Measurements from ENCODE around the gene LINC01488.

Gene LINC01488

GRCh38 chr11:69497221-69497787 lies 15.8 kb downstream of the LINC01488 start:
- Histone ChIP-seq H3K4me1 (ENCODE audit: control insufficient read depth, insufficient read depth, low read length) (no peaks in the 10 kb centered on the region), H3K9me3 (ENCODE audit: control insufficient read depth, insufficient read depth, low read depth, low read length) (no peaks in the 10 kb centered on the region), H3K4me3 (ENCODE audit: low read depth, low read length) (no peak overlapping the region), H3K36me3 (ENCODE audit: control insufficient read depth in 2 of 2, insufficient read depth in 1 of 2, low read length in 2 of 2) (no peaks in the 10 kb centered on the region), H3K27ac (ENCODE audit: extremely low read depth, low read depth, low read length) (no peak overlapping the region)
- TF ChIP-seq ZNF664 (tag by site-specific recombination; IDR thresholded peaks at IDR 0.05) (no peak), ZFHX2 (tag by site-specific recombination; conservative IDR thresholded peaks at IDR 0.05) (peak; percentile 24; the same call in 1 of the 2 replicates)
- ChIA-PET CTCF (no interaction called here), POLR2A (interaction anchor here (0.7 kb wide), 1 partner anchor 449 kb away, joined by 3 read pairs; no protein-coding TSS in a partner anchor)

DNA sequence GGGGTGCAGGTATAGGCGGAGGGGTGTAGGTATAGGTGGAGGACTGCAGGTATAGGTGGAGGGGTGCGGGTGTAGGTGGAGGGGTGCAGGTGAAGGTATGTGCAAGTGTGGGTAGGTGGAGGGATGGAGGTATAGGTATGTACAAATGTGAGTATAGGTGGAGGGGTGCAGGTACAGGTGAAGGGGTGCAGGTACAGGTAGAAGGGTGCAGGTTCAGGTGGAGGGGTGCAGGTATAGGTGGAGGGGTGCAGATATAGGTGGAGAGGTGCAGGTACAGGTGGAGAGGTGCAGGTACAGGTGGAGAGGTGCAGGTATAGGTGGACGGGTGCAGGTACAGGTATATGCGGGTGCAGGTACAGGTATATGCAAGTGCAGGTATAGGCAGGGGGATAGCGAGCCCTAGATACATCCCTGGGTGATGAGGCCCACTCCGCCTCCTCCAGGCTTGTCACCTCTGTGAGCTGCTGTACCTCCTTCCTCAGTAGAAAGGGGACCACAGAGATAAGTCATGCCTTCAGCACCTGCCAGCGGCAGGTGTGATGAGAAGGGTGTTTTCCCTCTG lies 17.2 kb downstream of the LINC01488 start:
- Histone ChIP-seq H3K4me1 (ENCODE audit: control insufficient read depth, insufficient read depth, low read length) (no peaks in the 10 kb centered on the region), H3K4me3 (ENCODE audit: low read depth, low read length) (no peak overlapping the region), H3K27ac (ENCODE audit: extremely low read depth, low read depth, low read length) (no peak overlapping the region), H3K9me3 (ENCODE audit: control insufficient read depth, insufficient read depth, low read depth, low read length) (no peaks in the 10 kb centered on the region), H3K36me3 (ENCODE audit: control insufficient read depth in 2 of 2, insufficient read depth in 1 of 2, low read length in 2 of 2) (no peaks in the 10 kb centered on the region)
- CTCF ChIA-PET: no interaction called here
- POLR2A ChIA-PET: no interaction called here
- 0 out of 2 replicates have a peak, but pooled peaks have one; percentile 20 for TF ChIP-seq ZNF223 (tag by site-specific recombination; IDR thresholded peaks at IDR 0.05)
- no peak for TF ChIP-seq ZNF266 (tag by site-specific recombination; IDR thresholded peaks at IDR 0.05; ENCODE audit: low read depth)
- no peak for TF ChIP-seq ZNF23 (tag by site-specific recombination; IDR thresholded peaks at IDR 0.05; ENCODE audit: borderline replicate concordance)
- TF ChIP-seq, protein P1, sequence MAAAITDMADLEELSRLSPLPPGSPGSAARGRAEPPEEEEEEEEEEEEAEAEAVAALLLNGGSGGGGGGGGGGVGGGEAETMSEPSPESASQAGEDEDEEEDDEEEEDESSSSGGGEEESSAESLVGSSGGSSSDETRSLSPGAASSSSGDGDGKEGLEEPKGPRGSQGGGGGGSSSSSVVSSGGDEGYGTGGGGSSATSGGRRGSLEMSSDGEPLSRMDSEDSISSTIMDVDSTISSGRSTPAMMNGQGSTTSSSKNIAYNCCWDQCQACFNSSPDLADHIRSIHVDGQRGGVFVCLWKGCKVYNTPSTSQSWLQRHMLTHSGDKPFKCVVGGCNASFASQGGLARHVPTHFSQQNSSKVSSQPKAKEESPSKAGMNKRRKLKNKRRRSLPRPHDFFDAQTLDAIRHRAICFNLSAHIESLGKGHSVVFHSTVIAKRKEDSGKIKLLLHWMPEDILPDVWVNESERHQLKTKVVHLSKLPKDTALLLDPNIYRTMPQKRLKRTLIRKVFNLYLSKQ (tag by site-specific recombination; IDR thresholded peaks at IDR 0.05; ENCODE audit: borderline replicate concordance): no peak
- TF ChIP-seq, protein P2, sequence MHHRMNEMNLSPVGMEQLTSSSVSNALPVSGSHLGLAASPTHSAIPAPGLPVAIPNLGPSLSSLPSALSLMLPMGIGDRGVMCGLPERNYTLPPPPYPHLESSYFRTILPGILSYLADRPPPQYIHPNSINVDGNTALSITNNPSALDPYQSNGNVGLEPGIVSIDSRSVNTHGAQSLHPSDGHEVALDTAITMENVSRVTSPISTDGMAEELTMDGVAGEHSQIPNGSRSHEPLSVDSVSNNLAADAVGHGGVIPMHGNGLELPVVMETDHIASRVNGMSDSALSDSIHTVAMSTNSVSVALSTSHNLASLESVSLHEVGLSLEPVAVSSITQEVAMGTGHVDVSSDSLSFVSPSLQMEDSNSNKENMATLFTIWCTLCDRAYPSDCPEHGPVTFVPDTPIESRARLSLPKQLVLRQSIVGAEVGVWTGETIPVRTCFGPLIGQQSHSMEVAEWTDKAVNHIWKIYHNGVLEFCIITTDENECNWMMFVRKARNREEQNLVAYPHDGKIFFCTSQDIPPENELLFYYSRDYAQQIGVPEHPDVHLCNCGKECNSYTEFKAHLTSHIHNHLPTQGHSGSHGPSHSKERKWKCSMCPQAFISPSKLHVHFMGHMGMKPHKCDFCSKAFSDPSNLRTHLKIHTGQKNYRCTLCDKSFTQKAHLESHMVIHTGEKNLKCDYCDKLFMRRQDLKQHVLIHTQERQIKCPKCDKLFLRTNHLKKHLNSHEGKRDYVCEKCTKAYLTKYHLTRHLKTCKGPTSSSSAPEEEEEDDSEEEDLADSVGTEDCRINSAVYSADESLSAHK (tag by site-specific recombination; IDR thresholded peaks at IDR 0.05): no peak
- TF ChIP-seq ZNF843 (tag by site-specific recombination; IDR thresholded peaks at IDR 0.05): no peak
- no peak for TF ChIP-seq BCL6B (tag by site-specific recombination; IDR thresholded peaks at IDR 0.05)
- TF ChIP-seq, protein P3, sequence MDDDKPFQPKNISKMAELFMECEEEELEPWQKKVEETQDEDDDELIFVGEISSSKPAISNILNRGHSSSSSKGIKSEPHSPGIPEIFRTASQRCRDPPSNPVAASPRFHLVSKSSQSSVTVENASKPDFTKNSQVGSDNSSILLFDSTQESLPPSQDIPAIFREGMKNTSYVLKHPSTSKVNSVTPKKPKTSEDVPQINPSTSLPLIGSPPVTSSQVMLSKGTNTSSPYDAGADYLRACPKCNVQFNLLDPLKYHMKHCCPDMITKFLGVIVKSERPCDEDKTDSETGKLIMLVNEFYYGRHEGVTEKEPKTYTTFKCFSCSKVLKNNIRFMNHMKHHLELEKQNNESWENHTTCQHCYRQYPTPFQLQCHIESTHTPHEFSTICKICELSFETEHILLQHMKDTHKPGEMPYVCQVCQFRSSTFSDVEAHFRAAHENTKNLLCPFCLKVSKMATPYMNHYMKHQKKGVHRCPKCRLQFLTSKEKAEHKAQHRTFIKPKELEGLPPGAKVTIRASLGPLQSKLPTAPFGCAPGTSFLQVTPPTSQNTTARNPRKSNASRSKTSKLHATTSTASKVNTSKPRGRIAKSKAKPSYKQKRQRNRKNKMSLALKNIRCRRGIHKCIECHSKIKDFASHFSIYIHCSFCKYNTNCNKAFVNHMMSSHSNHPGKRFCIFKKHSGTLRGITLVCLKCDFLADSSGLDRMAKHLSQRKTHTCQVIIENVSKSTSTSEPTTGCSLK (tag by site-specific recombination; IDR thresholded peaks at IDR 0.05): no peak
- TF ChIP-seq ZFP69B (tag by site-specific recombination; IDR thresholded peaks at IDR 0.05): no peak
- TF ChIP-seq ZEB2 (tag by site-specific recombination; IDR thresholded peaks at IDR 0.05): peak; percentile 98
- TF ChIP-seq, protein P4, sequence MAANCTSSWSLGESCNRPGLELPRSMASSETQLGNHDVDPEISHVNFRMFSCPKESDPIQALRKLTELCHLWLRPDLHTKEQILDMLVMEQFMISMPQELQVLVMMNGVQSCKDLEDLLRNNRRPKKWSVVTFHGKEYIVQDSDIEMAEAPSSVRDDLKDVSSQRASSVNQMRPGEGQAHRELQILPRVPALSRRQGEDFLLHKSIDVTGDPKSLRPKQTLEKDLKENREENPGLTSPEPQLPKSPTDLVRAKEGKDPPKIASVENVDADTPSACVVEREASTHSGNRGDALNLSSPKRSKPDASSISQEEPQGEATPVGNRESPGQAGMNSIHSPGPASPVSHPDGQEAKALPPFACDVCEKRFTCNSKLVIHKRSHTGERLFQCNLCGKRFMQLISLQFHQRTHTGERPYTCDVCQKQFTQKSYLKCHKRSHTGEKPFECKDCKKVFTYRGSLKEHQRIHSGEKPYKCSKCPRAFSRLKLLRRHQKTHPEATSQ (tag by site-specific recombination; IDR thresholded peaks at IDR 0.05): no peak
- no peak for TF ChIP-seq ZNF777 (tag by site-specific recombination; IDR thresholded peaks at IDR 0.05; ENCODE audit: borderline replicate concordance)
- TF ChIP-seq HOXD13 (CRISPR knock-in tag; IDR thresholded peaks at IDR 0.05; ENCODE audit: borderline replicate concordance): no peak
- TF ChIP-seq ZNF416 (tag by site-specific recombination; IDR thresholded peaks at IDR 0.05): no peak
- TF ChIP-seq ZNF280D (tag by site-specific recombination; IDR thresholded peaks at IDR 0.05): no peak
- TF ChIP-seq KLF7 (tag by site-specific recombination; IDR thresholded peaks at IDR 0.05; ENCODE audit: borderline replicate concordance): no peak
- no peak for TF ChIP-seq ZNF221 (tag by site-specific recombination; IDR thresholded peaks at IDR 0.05; ENCODE audit: borderline replicate concordance)
- no peak for TF ChIP-seq TCF7L2 (IDR thresholded peaks at IDR 0.05; ENCODE audit: borderline replicate concordance, low read depth, low read length)
